H9 (cell line): ENCODE results near the gene NOTUM. TPM values are rescaled to one million over a fixed set of nuclear protein-coding genes. Genes with fewer than 3 reads are reported as not detected.

Experiments
- DNase-seq: peaks from one replicate; pipeline ENCODE4 v3.0.0-alpha.2; 2017
- H2AFZ ChIP-seq: one replicate; pipeline ENCODE4 v1.6.1; 2013; ENCODE audit warnings: mild to moderate bottlenecking, low read length, control low read depth, moderate library complexity
- H2AK5ac ChIP-seq: 2 replicates; pipeline ENCODE4 v1.6.1; 2013; ENCODE audit warnings: low read length, control low read depth, mixed read lengths; ENCODE audit not compliant: insufficient read length
- H2BK120ac ChIP-seq: one replicate; pipeline ENCODE4 v1.6.1; 2013; ENCODE audit warnings: low read depth, mild to moderate bottlenecking, low read length, control low read depth, inconsistent platforms; ENCODE audit not compliant: poor library complexity, severe bottlenecking
- H2BK12ac ChIP-seq: 2 replicates; pipeline ENCODE4 v1.6.1; 2013; ENCODE audit warnings: low read length, control low read depth, mixed read lengths, low read depth; ENCODE audit not compliant: insufficient read length
- H2BK15ac ChIP-seq: 2 replicates; pipeline ENCODE4 v1.6.1; 2013; ENCODE audit warnings: low read depth, low read length, control low read depth
- H2BK20ac ChIP-seq: one replicate; pipeline ENCODE4 v1.6.1; 2013; ENCODE audit warnings: low read depth, mild to moderate bottlenecking, low read length, control low read depth, inconsistent platforms; ENCODE audit not compliant: poor library complexity, severe bottlenecking
- H2BK5ac ChIP-seq: 2 replicates; pipeline ENCODE4 v1.6.1; 2013; ENCODE audit warnings: low read length, control low read depth, mixed read lengths; ENCODE audit not compliant: insufficient read length
- H3K14ac ChIP-seq: 2 replicates; pipeline ENCODE4 v1.6.1; 2013; ENCODE audit warnings: low read length, control low read depth; ENCODE audit not compliant: insufficient read depth
- H3K18ac ChIP-seq: 2 replicates; pipeline ENCODE4 v1.6.1; 2013; ENCODE audit warnings: low read depth, mild to moderate bottlenecking, mixed read lengths, low read length, control low read depth; ENCODE audit not compliant: insufficient read length
- H3K23ac ChIP-seq: 2 replicates; pipeline ENCODE4 v1.6.1; 2013; ENCODE audit warnings: low read length, control low read depth, mixed read lengths, low read depth; ENCODE audit not compliant: insufficient read length
- H3K23me2 ChIP-seq: 2 replicates; pipeline ENCODE4 v1.6.1; 2013; ENCODE audit warnings: low read depth, mild to moderate bottlenecking, mixed read lengths, low read length, control low read depth; ENCODE audit not compliant: insufficient read length, poor library complexity, severe bottlenecking
- H3K27ac ChIP-seq: 2 replicates; pipeline ENCODE4 v1.5.1; 2013; ENCODE audit warnings: low read length, control low read depth, mixed read lengths, low read depth; ENCODE audit not compliant: insufficient read length
- H3K27me3 ChIP-seq: 2 replicates; pipeline ENCODE4 v1.6.1; 2013; ENCODE audit warnings: low read length, control low read depth, inconsistent platforms; ENCODE audit not compliant: insufficient read depth
- H3K4ac ChIP-seq: 2 replicates; pipeline ENCODE4 v1.6.1; 2013; ENCODE audit warnings: low read depth, mild to moderate bottlenecking, control low read depth, inconsistent platforms, low read length, moderate library complexity
- H3K4me1 ChIP-seq: 2 replicates; pipeline ENCODE4 v1.6.1; 2013; ENCODE audit warnings: low read length, control low read depth, inconsistent platforms; ENCODE audit not compliant: insufficient read depth
- H3K4me2 ChIP-seq: 2 replicates; pipeline ENCODE4 v1.6.1; 2013; ENCODE audit warnings: low read length, control low read depth, mixed read lengths; ENCODE audit not compliant: insufficient read length, insufficient read depth
- H3K56ac ChIP-seq: 2 replicates; pipeline ENCODE4 v1.6.1; 2013; ENCODE audit warnings: low read depth, mild to moderate bottlenecking, mixed read lengths, low read length, control low read depth; ENCODE audit not compliant: insufficient read length
- H3K79me1 ChIP-seq: 2 replicates; pipeline ENCODE4 v1.6.1; 2013; ENCODE audit warnings: low read depth, mild to moderate bottlenecking, moderate library complexity, low read length, control low read depth, inconsistent platforms; ENCODE audit not compliant: insufficient read depth, poor library complexity, severe bottlenecking
- H3K79me2 ChIP-seq: 2 replicates; pipeline ENCODE4 v1.6.1; 2013; ENCODE audit warnings: low read length, control low read depth, inconsistent platforms; ENCODE audit not compliant: insufficient read depth
- H3K9ac ChIP-seq: 2 replicates; pipeline ENCODE4 v1.6.1; 2013; ENCODE audit warnings: low read length, control low read depth, mixed read lengths; ENCODE audit not compliant: insufficient read length; ENCODE audit errors: extremely low read depth
- H3K9me3 ChIP-seq: one replicate; pipeline ENCODE4 v1.6.1; 2013; ENCODE audit warnings: low read depth, low read length, inconsistent platforms; ENCODE audit not compliant: control insufficient read depth
- H3T11ph ChIP-seq: one replicate; pipeline ENCODE4 v1.6.1; 2013; ENCODE audit warnings: mild to moderate bottlenecking, low read length, control low read depth, inconsistent platforms
- H4K20me1 ChIP-seq: one replicate; pipeline ENCODE4 v1.6.1; 2013; ENCODE audit not compliant: control insufficient read depth, insufficient read length, insufficient read depth
- H4K5ac ChIP-seq: 2 replicates; pipeline ENCODE4 v1.6.1; 2013; ENCODE audit warnings: low read depth, mild to moderate bottlenecking, mixed read lengths, low read length, control low read depth; ENCODE audit not compliant: insufficient read length
- H4K8ac ChIP-seq: replicated peaks from 2 replicates; pipeline ENCODE4 v1.6.1; 2013; ENCODE audit warnings: low read length, control low read depth, mixed read lengths, low read depth; ENCODE audit not compliant: insufficient read length
- H4K91ac ChIP-seq: 2 replicates; pipeline ENCODE4 v1.6.1; 2013; ENCODE audit warnings: low read depth, mild to moderate bottlenecking, moderate library complexity, mixed read lengths, low read length, control low read depth; ENCODE audit not compliant: insufficient read length
- H3K27ac Mint-ChIP-seq, 3 experiments: 2 replicates in 2 of 3; 3 replicates in 1 of 3; pipeline ENCODE4 v1.8.0; 2020 to 2021; ENCODE audit warnings: mixed read lengths in 3 of 3, mild to moderate bottlenecking in 1 of 3, moderate library complexity in 1 of 3
- H3K27me3 Mint-ChIP-seq: 2 replicates; pipeline ENCODE4 v1.8.0; 2021; ENCODE audit warnings: low read depth, mild to moderate bottlenecking, moderate library complexity, mixed read lengths
- H3K36me3 Mint-ChIP-seq, 3 experiments: 2 replicates in 2 of 3; 3 replicates in 1 of 3; pipeline ENCODE4 v1.8.0; 2020 to 2021; ENCODE audit warnings: low read depth in 3 of 3, mixed read lengths in 3 of 3; ENCODE audit not compliant: insufficient read depth in 1 of 3
- H3K4me1 Mint-ChIP-seq, 2 experiments: 2 replicates each; pipeline ENCODE4 v1.8.0; 2020; ENCODE audit warnings: mixed read lengths in 2 of 2
- H3K4me3 Mint-ChIP-seq, 2 experiments: 2 replicates in 1 of 2; 3 replicates in 1 of 2; pipeline ENCODE4 v1.8.0; 2020 to 2021; ENCODE audit warnings: mild to moderate bottlenecking in 2 of 2, mixed read lengths in 2 of 2, moderate library complexity in 1 of 2
- H3K9me3 Mint-ChIP-seq, 2 experiments: 2 replicates in 1 of 2; 3 replicates in 1 of 2; pipeline ENCODE4 v1.8.0; 2020; ENCODE audit warnings: mild to moderate bottlenecking in 2 of 2, mixed read lengths in 2 of 2, moderate library complexity in 1 of 2
- WGBS: extraction: QIAGEN DNeasy Blood & Tissue Kit; methylation state at CpG from one replicate; pipeline ENCODE4 v1.1.7; 2013; ENCODE audit warnings: missing lambda C conversion rate, low lambda C conversion rate, mixed read lengths; ENCODE audit not compliant: insufficient read length; ENCODE audit errors: extremely low coverage; 5-methylcytosine and 5-hydroxymethylcytosine counted together
- total RNA-seq: library from RNA; stranded (reverse); gene quantifications from 2 replicates; pipeline ENCODE4 v1.2.1, GENCODE V29; 2021
- TF ChIP-seq, protein P1 (sequence below): fragments of 200-600 bp; sonication (generic); conservative IDR thresholded peaks from 3 replicates; pipeline ENCODE4 v1.8.0; 2021; ENCODE audit warnings: antibody characterized with exemption, mild to moderate bottlenecking

The NOTUM gene
- total RNA-seq, 1 experiment from 2014 or later = 2.1 TPM

DNA sequence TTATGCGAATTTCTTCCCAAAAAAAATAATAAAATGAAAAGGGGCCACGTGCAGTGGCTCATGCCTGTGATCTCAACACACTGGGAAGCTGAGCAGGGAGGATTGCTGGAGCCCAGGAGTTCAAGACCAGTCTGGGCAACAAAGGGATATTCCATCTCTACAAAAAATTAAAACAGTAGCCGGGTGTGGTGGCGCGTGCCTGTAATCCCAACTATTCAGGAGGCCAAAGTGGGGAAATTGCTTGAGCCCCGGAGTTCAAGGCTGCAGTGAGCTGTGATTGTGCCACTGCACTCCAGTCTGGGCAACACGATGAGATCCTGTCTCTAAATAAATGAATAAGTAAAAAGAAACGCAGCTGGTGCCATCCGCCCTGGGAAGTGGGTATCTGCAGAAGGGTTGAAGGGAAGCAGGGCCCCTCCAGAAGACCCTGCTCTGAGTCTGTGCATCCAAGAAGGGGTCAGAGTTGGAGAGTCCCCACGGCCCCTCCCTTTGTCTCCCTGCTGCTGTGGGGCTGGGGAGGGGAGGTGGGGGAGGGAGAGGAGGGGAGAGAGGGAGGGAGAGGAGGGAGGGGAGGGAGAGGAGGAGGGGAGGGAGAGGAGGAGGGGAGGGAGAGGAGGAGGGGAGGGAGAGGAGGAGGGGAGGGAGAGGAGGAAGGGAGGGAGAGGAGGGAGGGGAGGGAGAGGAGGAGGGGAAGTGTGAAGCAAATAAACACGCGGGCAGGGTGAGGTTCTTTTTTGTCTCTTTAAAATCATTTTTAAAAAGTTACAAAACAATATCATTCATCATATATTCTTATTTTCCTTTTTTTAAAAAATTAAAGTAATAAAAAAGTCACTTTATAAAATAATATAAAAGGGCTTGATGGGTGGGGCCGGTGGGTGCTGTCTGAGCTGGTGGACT, 9.0 kb downstream of the NOTUM start:
- H3K23me2 ChIP-seq = no peaks in the 10 kb centered on the region
- no peaks in the 10 kb centered on the region for H3K79me1 ChIP-seq
- H3K27me3 Mint-ChIP-seq = peaks cover 49% of the 10 kb centered on the region
- no peak overlapping the region for H2BK15ac ChIP-seq
- TF ChIP-seq, protein P1, sequence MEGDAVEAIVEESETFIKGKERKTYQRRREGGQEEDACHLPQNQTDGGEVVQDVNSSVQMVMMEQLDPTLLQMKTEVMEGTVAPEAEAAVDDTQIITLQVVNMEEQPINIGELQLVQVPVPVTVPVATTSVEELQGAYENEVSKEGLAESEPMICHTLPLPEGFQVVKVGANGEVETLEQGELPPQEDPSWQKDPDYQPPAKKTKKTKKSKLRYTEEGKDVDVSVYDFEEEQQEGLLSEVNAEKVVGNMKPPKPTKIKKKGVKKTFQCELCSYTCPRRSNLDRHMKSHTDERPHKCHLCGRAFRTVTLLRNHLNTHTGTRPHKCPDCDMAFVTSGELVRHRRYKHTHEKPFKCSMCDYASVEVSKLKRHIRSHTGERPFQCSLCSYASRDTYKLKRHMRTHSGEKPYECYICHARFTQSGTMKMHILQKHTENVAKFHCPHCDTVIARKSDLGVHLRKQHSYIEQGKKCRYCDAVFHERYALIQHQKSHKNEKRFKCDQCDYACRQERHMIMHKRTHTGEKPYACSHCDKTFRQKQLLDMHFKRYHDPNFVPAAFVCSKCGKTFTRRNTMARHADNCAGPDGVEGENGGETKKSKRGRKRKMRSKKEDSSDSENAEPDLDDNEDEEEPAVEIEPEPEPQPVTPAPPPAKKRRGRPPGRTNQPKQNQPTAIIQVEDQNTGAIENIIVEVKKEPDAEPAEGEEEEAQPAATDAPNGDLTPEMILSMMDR = no peak
- no peak overlapping the region for H2BK20ac ChIP-seq
- H3K23ac ChIP-seq = no peak overlapping the region
- no peak overlapping the region for H3K56ac ChIP-seq
- H3K4ac ChIP-seq = no peak overlapping the region
- H3K9me3 Mint-ChIP-seq = no peaks in the 10 kb centered on the region
- H3K9ac ChIP-seq = no peak overlapping the region
- no peaks in the 10 kb centered on the region; the same call in 1 of the 2 replicates for H3K27me3 ChIP-seq
- H4K5ac ChIP-seq = no peak overlapping the region
- H2BK12ac ChIP-seq = no peak overlapping the region
- H3K4me1 ChIP-seq = no peaks in the 10 kb centered on the region
- no peak overlapping the region for H2AFZ ChIP-seq
- no peak for DNase-seq
- H4K20me1 ChIP-seq = no peaks in the 10 kb centered on the region
- H3K36me3 Mint-ChIP-seq = no peaks in the 10 kb centered on the region
- peaks cover under 1 to 11% of the 10 kb centered on the region in 2 experiments for H3K4me1 Mint-ChIP-seq
- no peaks in the 10 kb centered on the region for H3K79me2 ChIP-seq
- H3K27ac Mint-ChIP-seq = no peak overlapping the region
- H3K18ac ChIP-seq = no peak overlapping the region
- H3K14ac ChIP-seq = no peak overlapping the region
- H3K9me3 ChIP-seq = no peaks in the 10 kb centered on the region
- H4K8ac ChIP-seq = no peak overlapping the region
- no peak overlapping the region for H3K27ac ChIP-seq
- H2BK5ac ChIP-seq = no peak overlapping the region
- H2BK120ac ChIP-seq = no peak overlapping the region
- H4K91ac ChIP-seq = no peak overlapping the region
- 0 out of 5 replicates have a peak overlapping the region, but pooled peaks of 1 of the 2 experiments have one; percentile 9 for H3K4me3 Mint-ChIP-seq
- H3T11ph ChIP-seq = no peak overlapping the region
- H2AK5ac ChIP-seq = no peak overlapping the region
- no peak overlapping the region for H3K4me2 ChIP-seq
- no CpG with 5 or more reads among the region's 13 CpGs for WGBS
